ENCODE measurements around the gene JAKMIP2.

The JAKMIP2 gene

DNA sequence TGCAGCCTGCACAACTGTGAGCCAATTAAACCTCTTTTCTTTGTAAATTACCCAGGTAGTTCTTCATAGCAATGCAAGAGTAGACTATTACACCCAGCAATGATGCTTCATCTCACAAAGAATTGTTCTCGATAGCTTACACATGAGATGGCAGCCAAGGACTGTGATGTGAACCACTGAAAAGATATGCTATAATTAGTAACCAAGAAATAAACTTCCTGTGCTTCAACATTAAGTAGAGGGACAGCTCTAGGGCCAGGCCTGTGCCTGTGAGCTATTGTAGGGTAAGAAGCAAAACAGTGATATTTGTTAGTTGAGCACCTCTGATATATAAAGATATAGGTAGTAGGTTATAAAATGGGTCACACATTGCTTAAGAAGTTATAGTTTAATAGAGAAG, 230.9 kb downstream of the JAKMIP2 start:
- DNase-seq = no peak

DNA sequence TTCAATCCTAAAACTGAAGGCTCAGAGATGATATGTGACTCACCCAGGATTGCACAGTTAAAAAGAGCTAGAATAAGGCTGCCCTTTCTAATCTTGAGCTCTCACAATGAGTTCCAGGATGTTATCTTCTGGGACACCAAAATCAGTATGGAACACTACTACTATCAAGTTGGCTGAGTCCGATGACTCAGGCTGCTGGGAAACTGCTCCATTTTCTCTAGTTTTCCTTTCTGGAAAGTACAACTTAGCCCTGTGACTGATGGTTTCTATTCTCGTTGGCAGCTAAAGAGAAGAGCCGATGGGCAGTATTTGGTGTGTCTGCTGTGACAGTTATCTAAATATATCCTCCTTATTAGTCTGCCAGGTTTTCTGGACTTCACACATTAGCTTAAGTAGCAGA, 234.8 kb downstream of the JAKMIP2 start:
- no peak for DNase-seq

DNA sequence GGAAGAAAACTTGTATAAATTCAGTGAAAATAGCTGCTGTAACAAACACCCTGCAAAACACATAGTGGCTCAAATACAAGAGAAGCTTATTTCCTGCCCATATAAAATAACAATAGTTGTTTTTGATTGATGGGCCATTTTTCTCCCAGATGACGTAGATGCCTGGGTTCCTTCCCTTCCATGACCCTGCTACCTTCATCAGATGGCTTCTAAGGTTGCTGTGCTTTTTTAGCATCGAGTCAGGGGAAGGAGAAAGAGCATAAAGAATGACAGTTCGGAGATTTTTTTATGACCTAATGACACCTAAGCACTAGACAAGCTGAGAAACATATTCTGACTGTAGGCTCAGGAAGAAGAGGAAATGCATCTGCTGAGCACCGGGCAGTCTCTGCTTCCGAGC, 238.0 kb downstream of the JAKMIP2 start:
- no peak for DNase-seq

DNA sequence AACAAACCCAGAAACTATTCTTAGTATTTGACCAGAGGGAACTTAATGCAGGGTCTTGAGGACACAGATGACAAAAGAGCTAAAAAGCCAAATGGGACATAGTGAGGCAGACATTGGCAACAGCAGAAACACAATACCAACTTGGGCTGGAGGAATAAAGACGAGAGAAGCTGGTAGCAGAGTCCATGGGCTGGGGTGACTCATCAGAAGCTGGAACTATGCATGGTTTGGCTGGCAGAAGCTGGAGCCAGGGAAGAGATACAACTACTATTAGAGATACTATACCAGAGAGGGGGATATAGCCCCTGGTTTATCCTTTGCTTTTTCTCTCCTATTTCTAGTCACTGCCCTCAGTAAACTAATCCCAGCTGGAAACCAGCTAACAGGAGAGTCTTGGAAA, 243.5 kb downstream of the JAKMIP2 start:
- DNase-seq = no peak

DNA sequence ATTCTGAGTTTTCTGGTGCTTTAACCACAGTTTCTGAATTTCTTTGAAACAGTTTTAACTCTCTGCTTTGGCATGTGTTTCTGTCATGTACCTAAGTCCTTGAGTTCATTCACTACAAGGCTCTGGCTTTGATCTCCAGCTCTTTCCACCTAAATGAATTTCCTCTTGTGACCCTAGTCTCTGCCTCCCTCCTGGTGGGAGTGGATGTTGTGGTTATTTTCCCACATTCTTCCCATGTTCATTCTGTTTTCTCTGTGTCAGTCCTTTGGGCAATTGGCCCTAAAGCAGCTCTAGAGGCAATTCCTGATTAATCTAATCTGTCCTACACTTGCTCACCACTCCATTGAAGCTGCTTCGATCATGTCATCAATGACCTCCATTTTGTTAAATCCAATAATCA, 244.3 kb downstream of the JAKMIP2 start:
- DNase-seq = no peak

Measured in stimulated activated CD4-positive, alpha-beta T cell treated with anti-CD3 and anti-CD28 coated beads, Interleukin-1b, Interleukin-23, amount 100 ng/mL, for 48 hours (primary cell).